ENCODE measurements around the gene CRIP1. TPM values are rescaled to one million over a fixed set of nuclear protein-coding genes. Genes with fewer than 3 reads are reported as not detected.

The CRIP1 gene
- total and polyA plus RNA-seq, 2 donors (not counting 1 experiment from before 2014, with no cell fraction given): 210 to 563 TPM

DNA sequence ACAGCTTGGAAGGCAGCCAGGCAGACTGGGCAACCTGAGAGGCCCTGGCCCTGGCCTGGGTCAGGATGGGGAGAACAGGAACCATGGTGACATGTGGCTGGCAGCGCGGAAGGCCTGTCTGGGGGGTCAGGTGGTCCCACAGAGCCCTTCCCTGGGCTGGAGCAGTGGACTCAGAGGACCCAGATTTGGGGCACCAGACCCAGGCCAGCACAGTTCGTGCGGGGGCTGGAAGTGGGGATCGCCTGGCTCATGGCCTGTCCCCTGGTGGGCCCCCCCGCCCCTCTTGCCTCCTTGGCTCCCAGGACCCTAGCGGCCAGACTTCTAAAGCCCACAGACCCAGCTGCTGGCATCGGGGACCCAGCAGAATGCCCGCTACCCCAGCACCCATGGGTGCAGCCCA lies 45.7 kb upstream of the CRIP1 start:
- ATAC-seq (ENCODE audit: low read depth) (no peak), DNase-seq (no peak)
- Mint-ChIP-seq H3K27ac (no peak overlapping the region), H3K4me3 (no peak overlapping the region), H3K4me1 (peaks cover 10% of the 10 kb centered on the region), H3K27me3 (no peaks in the 10 kb centered on the region), H3K9me3 (ENCODE audit: insufficient read depth) (no peaks in the 10 kb centered on the region)
- ChIA-PET POLR2A (no interaction called here), CTCF (no interaction called here)
- no peak overlapping the region for H3K27ac ChIP-seq (ENCODE audit: low read length in 2 of 2)
- H3K4me3 ChIP-seq (ENCODE audit: control extremely low read depth in 1 of 5, extremely low read depth in 1 of 5, insufficient read depth in 1 of 5, low read depth in 2 of 5, low read length in 4 of 5): no peak overlapping the region
- H3K4me1 ChIP-seq (ENCODE audit: control insufficient read depth in 2 of 2, insufficient read depth in 2 of 2, low read length in 2 of 2): peaks cover 0 to 11% of the 10 kb centered on the region in 2 donors
- H3K9ac ChIP-seq (ENCODE audit: low read length): no peak overlapping the region
- intact Hi-C loops (cut with micrococcal nuclease): no loop called here
- H3K27me3 ChIP-seq (replicated peaks in 1 of 4; ENCODE audit: control extremely low read depth in 1 of 4, control insufficient read depth in 3 of 4, insufficient read depth in 4 of 4, low read length in 3 of 4): no peaks in the 10 kb centered on the region
- peaks cover 65% of the 10 kb centered on the region for H3K79me2 ChIP-seq (ENCODE audit: control insufficient read depth, insufficient read depth, low read length)
- WGBS (ENCODE audit: insufficient coverage): 96% methylated on average over 9 of the region's 9 CpGs
- no peak overlapping the region for H2AFZ ChIP-seq (ENCODE audit: insufficient read depth, low read depth, low read length, poor library complexity, severe bottlenecking)
- H3K36me3 ChIP-seq (replicated peaks in 1 of 2; ENCODE audit: control extremely low read depth in 1 of 2, control insufficient read depth in 1 of 2, extremely low read depth in 1 of 2, insufficient read depth in 2 of 2, low read length in 1 of 2): peaks cover 0 to 7% of the 10 kb centered on the region in 2 experiments
- no peak overlapping the region for H3K4me2 ChIP-seq (replicated peaks; ENCODE audit: low read depth, low read length, poor library complexity, severe bottlenecking)
- TF ChIP-seq, protein P1, sequence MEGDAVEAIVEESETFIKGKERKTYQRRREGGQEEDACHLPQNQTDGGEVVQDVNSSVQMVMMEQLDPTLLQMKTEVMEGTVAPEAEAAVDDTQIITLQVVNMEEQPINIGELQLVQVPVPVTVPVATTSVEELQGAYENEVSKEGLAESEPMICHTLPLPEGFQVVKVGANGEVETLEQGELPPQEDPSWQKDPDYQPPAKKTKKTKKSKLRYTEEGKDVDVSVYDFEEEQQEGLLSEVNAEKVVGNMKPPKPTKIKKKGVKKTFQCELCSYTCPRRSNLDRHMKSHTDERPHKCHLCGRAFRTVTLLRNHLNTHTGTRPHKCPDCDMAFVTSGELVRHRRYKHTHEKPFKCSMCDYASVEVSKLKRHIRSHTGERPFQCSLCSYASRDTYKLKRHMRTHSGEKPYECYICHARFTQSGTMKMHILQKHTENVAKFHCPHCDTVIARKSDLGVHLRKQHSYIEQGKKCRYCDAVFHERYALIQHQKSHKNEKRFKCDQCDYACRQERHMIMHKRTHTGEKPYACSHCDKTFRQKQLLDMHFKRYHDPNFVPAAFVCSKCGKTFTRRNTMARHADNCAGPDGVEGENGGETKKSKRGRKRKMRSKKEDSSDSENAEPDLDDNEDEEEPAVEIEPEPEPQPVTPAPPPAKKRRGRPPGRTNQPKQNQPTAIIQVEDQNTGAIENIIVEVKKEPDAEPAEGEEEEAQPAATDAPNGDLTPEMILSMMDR (IDR thresholded peaks at IDR 0.05): no peak
- no peak for TF ChIP-seq EZH2 (IDR thresholded peaks at IDR 0.05; ENCODE audit: borderline replicate concordance, insufficient read depth, low read depth, low read length, poor library complexity, severe bottlenecking)
- H4K20me1 ChIP-seq (ENCODE audit: control insufficient read depth, insufficient read depth, low read length, poor library complexity, severe bottlenecking): peaks cover 52% of the 10 kb centered on the region
- H3K9me3 ChIP-seq (ENCODE audit: control extremely low read depth in 1 of 3, control insufficient read depth in 2 of 3, insufficient read depth in 1 of 3, low read length in 2 of 3): peaks cover 0 to 11% (median 4%) of the 10 kb centered on the region in 3 donors

DNA sequence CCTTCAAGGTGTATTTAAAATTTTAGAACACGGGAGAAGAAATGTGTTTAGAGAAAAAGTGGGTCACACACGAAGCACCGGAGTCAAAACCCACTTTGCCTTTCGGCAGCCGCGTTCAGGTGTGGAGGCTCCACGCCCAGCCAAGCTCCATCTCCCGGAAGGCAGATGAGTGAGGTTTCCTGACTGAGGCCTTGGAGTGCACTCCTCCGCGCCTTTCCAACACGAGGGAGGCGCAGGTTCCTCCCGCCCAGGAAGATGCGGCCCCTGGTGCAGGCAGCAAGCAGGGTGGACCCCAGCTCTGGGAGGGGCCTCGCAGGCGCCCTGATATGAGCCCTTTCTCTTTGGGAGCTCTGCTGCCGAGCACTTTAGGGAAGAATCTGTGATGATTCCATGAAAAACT lies 44.6 kb upstream of the CRIP1 start:
- H3K27ac ChIP-seq (ENCODE audit: low read length in 2 of 2): no peak overlapping the region
- no peak overlapping the region for H3K4me3 Mint-ChIP-seq
- DNase-seq (no peak), ATAC-seq (ENCODE audit: low read depth) (no peak)
- H3K4me1 ChIP-seq (ENCODE audit: control insufficient read depth in 2 of 2, insufficient read depth in 2 of 2, low read length in 2 of 2): peaks cover 0 to 9% of the 10 kb centered on the region in 2 donors
- H3K27ac Mint-ChIP-seq: no peak overlapping the region
- ChIA-PET CTCF (no interaction called here), POLR2A (no interaction called here)
- H3K9me3 Mint-ChIP-seq (ENCODE audit: insufficient read depth): no peaks in the 10 kb centered on the region
- 86% methylated on average over 17 of the region's 17 CpGs for WGBS (ENCODE audit: insufficient coverage)
- peaks cover 50% of the 10 kb centered on the region for H4K20me1 ChIP-seq (ENCODE audit: control insufficient read depth, insufficient read depth, low read length, poor library complexity, severe bottlenecking)
- peaks cover 0 to 6% (median 4%) of the 10 kb centered on the region in 3 donors for H3K9me3 ChIP-seq (ENCODE audit: control extremely low read depth in 1 of 3, control insufficient read depth in 2 of 3, insufficient read depth in 1 of 3, low read length in 2 of 3)
- H2AFZ ChIP-seq (ENCODE audit: insufficient read depth, low read depth, low read length, poor library complexity, severe bottlenecking): no peak overlapping the region
- no peaks in the 10 kb centered on the region for H3K27me3 Mint-ChIP-seq
- intact Hi-C loops (cut with micrococcal nuclease): no loop called here
- H3K4me1 Mint-ChIP-seq: peaks cover 4% of the 10 kb centered on the region
- TF ChIP-seq, protein P1 (IDR thresholded peaks at IDR 0.05): no peak
- TF ChIP-seq EZH2 (IDR thresholded peaks at IDR 0.05; ENCODE audit: borderline replicate concordance, insufficient read depth, low read depth, low read length, poor library complexity, severe bottlenecking): no peak
- H3K27me3 ChIP-seq (replicated peaks in 1 of 4; ENCODE audit: control extremely low read depth in 1 of 4, control insufficient read depth in 3 of 4, insufficient read depth in 4 of 4, low read length in 3 of 4): no peaks in the 10 kb centered on the region
- no peak overlapping the region for H3K4me2 ChIP-seq (replicated peaks; ENCODE audit: low read depth, low read length, poor library complexity, severe bottlenecking)
- H3K9ac ChIP-seq (ENCODE audit: low read length): no peak overlapping the region
- peaks cover 64% of the 10 kb centered on the region for H3K79me2 ChIP-seq (ENCODE audit: control insufficient read depth, insufficient read depth, low read length)
- H3K36me3 ChIP-seq (replicated peaks in 1 of 2; ENCODE audit: control extremely low read depth in 1 of 2, control insufficient read depth in 1 of 2, extremely low read depth in 1 of 2, insufficient read depth in 2 of 2, low read length in 1 of 2): peaks cover 0 to 6% of the 10 kb centered on the region in 2 experiments
- no peak overlapping the region for H3K4me3 ChIP-seq (ENCODE audit: control extremely low read depth in 1 of 5, extremely low read depth in 1 of 5, insufficient read depth in 1 of 5, low read depth in 2 of 5, low read length in 4 of 5)
